WTC11 (cell line): Measurements from ENCODE around the gene CCDC3. TPM values are rescaled to one million over a fixed set of nuclear protein-coding genes. Genes with fewer than 3 reads are reported as not detected.

ENCODE experiments used
- ATAC-seq: fragments of 200-7000 bp; cut with Tn5 transposase; 2 replicates; pipeline ENCODE4 v1.10.0; 2021; ENCODE audit warnings: mild to moderate bottlenecking, moderate library complexity
- CTCF ChIA-PET: fragments of 300-600 bp; sonication (Branson Sonifier 250); formaldehyde crosslinking; loops from one replicate; lab custom pipeline; 2021; ENCODE audit warnings: antibody characterized with exemption; lab: Charles Lee
- POLR2A ChIA-PET: fragments of 350-600 bp; sonication (Branson Sonifier 250); formaldehyde crosslinking; loops from one replicate; lab custom pipeline; 2021; ENCODE audit warnings: antibody characterized with exemption; lab: Charles Lee
- DNase-seq: peaks from one replicate; pipeline ENCODE4 v3.0.0; 2021; ENCODE audit warnings: low spot score
- H3K27ac Mint-ChIP-seq: 2 replicates; pipeline ENCODE4 v1.8.0; 2021; ENCODE audit warnings: mixed read lengths
- H3K27me3 Mint-ChIP-seq: 2 replicates; pipeline ENCODE4 v1.8.0; 2021; ENCODE audit warnings: low read depth, mild to moderate bottlenecking, moderate library complexity, mixed read lengths
- H3K36me3 Mint-ChIP-seq: 2 replicates; pipeline ENCODE4 v1.8.0; 2021; ENCODE audit warnings: mixed read lengths
- H3K4me1 Mint-ChIP-seq: 2 replicates; pipeline ENCODE4 v1.8.0; 2022; ENCODE audit warnings: mixed read lengths
- H3K4me3 Mint-ChIP-seq: 2 replicates; pipeline ENCODE4 v1.8.0; 2021; ENCODE audit warnings: mild to moderate bottlenecking, moderate library complexity, mixed read lengths
- H3K9me3 Mint-ChIP-seq: 2 replicates; pipeline ENCODE4 v1.8.0; 2021; ENCODE audit warnings: mixed read lengths
- GTF2I ChIP-seq: fragments of 250-450 bp; sonication (Bioruptor Pico); conservative IDR thresholded peaks from 2 replicates; pipeline ENCODE4 v1.4.0; 2021; ENCODE audit warnings: mild to moderate bottlenecking
- MXD4 ChIP-seq: fragments of 250-450 bp; sonication (Bioruptor Pico); IDR thresholded peaks from 2 replicates; pipeline ENCODE4 v1.8.0; 2021; ENCODE audit warnings: mild to moderate bottlenecking, moderate library complexity, borderline replicate concordance
- MYBL2 ChIP-seq: sonication (generic); formaldehyde crosslinking; IDR thresholded peaks from 2 replicates; pipeline ENCODE4 v1.8.1; 2023; ENCODE audit warnings: mild to moderate bottlenecking, moderate library complexity, missing genetic modification reagents
- SOX15 ChIP-seq: fragments of 250-450 bp; sonication (Bioruptor Pico); IDR thresholded peaks from 2 replicates; pipeline ENCODE4 v1.9.0; 2021; ENCODE audit warnings: mild to moderate bottlenecking
- TEAD4 ChIP-seq: sonication (generic); formaldehyde crosslinking; IDR thresholded peaks from 2 replicates; pipeline ENCODE4 v1.8.0; 2022; ENCODE audit warnings: mild to moderate bottlenecking, missing genetic modification reagents
- ZNF232 ChIP-seq: sonication (generic); formaldehyde crosslinking; IDR thresholded peaks from 2 replicates; pipeline ENCODE4 v1.8.0; 2022; ENCODE audit warnings: mild to moderate bottlenecking, missing genetic modification reagents
- ZNF317 ChIP-seq: sonication (generic); formaldehyde crosslinking; IDR thresholded peaks from 2 replicates; pipeline ENCODE4 v1.8.1; 2023; ENCODE audit warnings: low read depth, mild to moderate bottlenecking, moderate library complexity, missing genetic modification reagents, borderline replicate concordance
- ZNF423 ChIP-seq: fragments of 250-450 bp; sonication (Bioruptor Pico); IDR thresholded peaks from 2 replicates; pipeline ENCODE4 v2.1.2; 2022; ENCODE audit warnings: mild to moderate bottlenecking, moderate library complexity
- total RNA-seq: library from RNA; stranded (reverse); gene quantifications from 3 replicates; pipeline ENCODE4 v1.2.3, GENCODE V29; 2021
- TF ChIP-seq, protein P1 (sequence below): sonication (generic); formaldehyde crosslinking; IDR thresholded peaks from 2 replicates; pipeline ENCODE4 v1.8.0; 2022; ENCODE audit warnings: mild to moderate bottlenecking, missing genetic modification reagents
- TF ChIP-seq, protein P2 (sequence below): fragments of 250-450 bp; sonication (Bioruptor Pico); IDR thresholded peaks from 2 replicates; pipeline ENCODE4 v1.9.0; 2021; ENCODE audit warnings: mild to moderate bottlenecking
- TF ChIP-seq, protein P3 (sequence below): sonication (generic); formaldehyde crosslinking; IDR thresholded peaks from 2 replicates; pipeline ENCODE4 v1.8.1; 2023; ENCODE audit warnings: mild to moderate bottlenecking, missing genetic modification reagents, borderline replicate concordance
- TF ChIP-seq, protein P4 (sequence below): sonication (generic); formaldehyde crosslinking; IDR thresholded peaks from 2 replicates; pipeline ENCODE4 v1.8.0; 2022; ENCODE audit warnings: missing genetic modification reagents

Gene CCDC3
- total RNA-seq, 1 experiment from 2014 or later: 3.5 TPM

DNA sequence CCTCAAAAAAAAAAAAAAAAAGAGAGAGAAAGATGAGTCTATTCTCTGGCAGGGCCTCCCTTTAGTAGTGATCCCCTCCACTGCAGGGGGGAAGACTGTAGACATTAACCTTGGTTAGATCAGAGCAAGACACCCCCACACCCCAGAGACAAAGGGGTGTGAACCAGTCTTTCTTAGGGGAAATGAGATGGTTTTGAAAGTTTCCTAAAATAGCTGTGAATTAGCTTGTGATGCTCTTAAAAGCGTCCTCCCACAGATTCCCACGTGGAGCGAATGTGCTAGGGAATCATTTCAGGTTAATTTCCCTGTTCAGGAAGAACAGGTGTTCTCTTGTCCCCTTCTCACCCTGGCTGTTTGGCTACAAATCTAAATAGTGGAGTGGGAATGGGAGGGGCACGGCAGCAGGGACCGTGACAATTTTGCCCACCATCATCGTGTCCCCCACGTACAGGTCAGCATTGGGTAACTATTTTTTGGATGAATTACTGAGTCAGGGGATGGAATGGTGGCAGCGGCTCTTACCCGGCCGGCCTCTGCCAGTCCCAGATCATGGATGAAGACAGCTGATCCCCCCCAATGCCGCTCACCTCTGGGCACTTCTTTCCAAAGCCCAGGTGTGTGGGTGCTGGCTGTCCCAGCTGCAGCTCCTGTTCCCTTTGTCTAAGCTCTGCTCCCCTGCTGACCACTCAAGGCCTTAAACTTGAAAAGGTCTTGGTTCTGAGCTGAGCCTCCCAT is 152.9 kb downstream of the CCDC3 start:
- Mint-ChIP-seq H3K9me3 (peaks cover 13% of the 10 kb centered on the region), H3K27me3 (no peaks in the 10 kb centered on the region; the same call in 1 of the 2 replicates), H3K27ac (no peak overlapping the region), H3K4me1 (no peaks in the 10 kb centered on the region), H3K36me3 (no peaks in the 10 kb centered on the region), H3K4me3 (no peak overlapping the region)
- TF ChIP-seq, protein P1, sequence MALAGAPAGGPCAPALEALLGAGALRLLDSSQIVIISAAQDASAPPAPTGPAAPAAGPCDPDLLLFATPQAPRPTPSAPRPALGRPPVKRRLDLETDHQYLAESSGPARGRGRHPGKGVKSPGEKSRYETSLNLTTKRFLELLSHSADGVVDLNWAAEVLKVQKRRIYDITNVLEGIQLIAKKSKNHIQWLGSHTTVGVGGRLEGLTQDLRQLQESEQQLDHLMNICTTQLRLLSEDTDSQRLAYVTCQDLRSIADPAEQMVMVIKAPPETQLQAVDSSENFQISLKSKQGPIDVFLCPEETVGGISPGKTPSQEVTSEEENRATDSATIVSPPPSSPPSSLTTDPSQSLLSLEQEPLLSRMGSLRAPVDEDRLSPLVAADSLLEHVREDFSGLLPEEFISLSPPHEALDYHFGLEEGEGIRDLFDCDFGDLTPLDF: no peak
- TF ChIP-seq, protein P2, sequence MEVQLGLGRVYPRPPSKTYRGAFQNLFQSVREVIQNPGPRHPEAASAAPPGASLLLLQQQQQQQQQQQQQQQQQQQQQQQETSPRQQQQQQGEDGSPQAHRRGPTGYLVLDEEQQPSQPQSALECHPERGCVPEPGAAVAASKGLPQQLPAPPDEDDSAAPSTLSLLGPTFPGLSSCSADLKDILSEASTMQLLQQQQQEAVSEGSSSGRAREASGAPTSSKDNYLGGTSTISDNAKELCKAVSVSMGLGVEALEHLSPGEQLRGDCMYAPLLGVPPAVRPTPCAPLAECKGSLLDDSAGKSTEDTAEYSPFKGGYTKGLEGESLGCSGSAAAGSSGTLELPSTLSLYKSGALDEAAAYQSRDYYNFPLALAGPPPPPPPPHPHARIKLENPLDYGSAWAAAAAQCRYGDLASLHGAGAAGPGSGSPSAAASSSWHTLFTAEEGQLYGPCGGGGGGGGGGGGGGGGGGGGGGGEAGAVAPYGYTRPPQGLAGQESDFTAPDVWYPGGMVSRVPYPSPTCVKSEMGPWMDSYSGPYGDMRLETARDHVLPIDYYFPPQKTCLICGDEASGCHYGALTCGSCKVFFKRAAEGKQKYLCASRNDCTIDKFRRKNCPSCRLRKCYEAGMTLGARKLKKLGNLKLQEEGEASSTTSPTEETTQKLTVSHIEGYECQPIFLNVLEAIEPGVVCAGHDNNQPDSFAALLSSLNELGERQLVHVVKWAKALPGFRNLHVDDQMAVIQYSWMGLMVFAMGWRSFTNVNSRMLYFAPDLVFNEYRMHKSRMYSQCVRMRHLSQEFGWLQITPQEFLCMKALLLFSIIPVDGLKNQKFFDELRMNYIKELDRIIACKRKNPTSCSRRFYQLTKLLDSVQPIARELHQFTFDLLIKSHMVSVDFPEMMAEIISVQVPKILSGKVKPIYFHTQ: no peak
- TF ChIP-seq, protein P3, sequence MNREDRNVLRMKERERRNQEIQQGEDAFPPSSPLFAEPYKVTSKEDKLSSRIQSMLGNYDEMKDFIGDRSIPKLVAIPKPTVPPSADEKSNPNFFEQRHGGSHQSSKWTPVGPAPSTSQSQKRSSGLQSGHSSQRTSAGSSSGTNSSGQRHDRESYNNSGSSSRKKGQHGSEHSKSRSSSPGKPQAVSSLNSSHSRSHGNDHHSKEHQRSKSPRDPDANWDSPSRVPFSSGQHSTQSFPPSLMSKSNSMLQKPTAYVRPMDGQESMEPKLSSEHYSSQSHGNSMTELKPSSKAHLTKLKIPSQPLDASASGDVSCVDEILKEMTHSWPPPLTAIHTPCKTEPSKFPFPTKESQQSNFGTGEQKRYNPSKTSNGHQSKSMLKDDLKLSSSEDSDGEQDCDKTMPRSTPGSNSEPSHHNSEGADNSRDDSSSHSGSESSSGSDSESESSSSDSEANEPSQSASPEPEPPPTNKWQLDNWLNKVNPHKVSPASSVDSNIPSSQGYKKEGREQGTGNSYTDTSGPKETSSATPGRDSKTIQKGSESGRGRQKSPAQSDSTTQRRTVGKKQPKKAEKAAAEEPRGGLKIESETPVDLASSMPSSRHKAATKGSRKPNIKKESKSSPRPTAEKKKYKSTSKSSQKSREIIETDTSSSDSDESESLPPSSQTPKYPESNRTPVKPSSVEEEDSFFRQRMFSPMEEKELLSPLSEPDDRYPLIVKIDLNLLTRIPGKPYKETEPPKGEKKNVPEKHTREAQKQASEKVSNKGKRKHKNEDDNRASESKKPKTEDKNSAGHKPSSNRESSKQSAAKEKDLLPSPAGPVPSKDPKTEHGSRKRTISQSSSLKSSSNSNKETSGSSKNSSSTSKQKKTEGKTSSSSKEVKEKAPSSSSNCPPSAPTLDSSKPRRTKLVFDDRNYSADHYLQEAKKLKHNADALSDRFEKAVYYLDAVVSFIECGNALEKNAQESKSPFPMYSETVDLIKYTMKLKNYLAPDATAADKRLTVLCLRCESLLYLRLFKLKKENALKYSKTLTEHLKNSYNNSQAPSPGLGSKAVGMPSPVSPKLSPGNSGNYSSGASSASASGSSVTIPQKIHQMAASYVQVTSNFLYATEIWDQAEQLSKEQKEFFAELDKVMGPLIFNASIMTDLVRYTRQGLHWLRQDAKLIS (CRISPR knock-in tag): no peak
- TF ChIP-seq SOX15 (CRISPR knock-in tag) (no peak), ZNF317 (CRISPR knock-in tag) (no peak), GTF2I (CRISPR knock-in tag) (no peak), TEAD4 (no peak), MXD4 (no peak), ZNF232 (CRISPR knock-in tag) (no peak), ZNF423 (no peak), MYBL2 (no peak)
- TF ChIP-seq, protein P4, sequence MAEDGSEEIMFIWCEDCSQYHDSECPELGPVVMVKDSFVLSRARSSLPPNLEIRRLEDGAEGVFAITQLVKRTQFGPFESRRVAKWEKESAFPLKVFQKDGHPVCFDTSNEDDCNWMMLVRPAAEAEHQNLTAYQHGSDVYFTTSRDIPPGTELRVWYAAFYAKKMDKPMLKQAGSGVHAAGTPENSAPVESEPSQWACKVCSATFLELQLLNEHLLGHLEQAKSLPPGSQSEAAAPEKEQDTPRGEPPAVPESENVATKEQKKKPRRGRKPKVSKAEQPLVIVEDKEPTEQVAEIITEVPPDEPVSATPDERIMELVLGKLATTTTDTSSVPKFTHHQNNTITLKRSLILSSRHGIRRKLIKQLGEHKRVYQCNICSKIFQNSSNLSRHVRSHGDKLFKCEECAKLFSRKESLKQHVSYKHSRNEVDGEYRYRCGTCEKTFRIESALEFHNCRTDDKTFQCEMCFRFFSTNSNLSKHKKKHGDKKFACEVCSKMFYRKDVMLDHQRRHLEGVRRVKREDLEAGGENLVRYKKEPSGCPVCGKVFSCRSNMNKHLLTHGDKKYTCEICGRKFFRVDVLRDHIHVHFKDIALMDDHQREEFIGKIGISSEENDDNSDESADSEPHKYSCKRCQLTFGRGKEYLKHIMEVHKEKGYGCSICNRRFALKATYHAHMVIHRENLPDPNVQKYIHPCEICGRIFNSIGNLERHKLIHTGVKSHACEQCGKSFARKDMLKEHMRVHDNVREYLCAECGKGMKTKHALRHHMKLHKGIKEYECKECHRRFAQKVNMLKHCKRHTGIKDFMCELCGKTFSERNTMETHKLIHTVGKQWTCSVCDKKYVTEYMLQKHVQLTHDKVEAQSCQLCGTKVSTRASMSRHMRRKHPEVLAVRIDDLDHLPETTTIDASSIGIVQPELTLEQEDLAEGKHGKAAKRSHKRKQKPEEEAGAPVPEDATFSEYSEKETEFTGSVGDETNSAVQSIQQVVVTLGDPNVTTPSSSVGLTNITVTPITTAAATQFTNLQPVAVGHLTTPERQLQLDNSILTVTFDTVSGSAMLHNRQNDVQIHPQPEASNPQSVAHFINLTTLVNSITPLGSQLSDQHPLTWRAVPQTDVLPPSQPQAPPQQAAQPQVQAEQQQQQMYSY: no peak
- ChIA-PET CTCF (interaction anchor here (1.1 to 1.5 kb wide), 6 partner anchors 27 to 137 kb away, joined by 3 to 7 read pairs (median 4); no protein-coding TSS in a partner anchor), POLR2A (interaction anchor here (0.6 kb wide), 1 partner anchor 38 kb away, joined by 3 read pairs; no protein-coding TSS in a partner anchor)
- no peak for ATAC-seq
- no peak for DNase-seq
